Endothelial cell of umbilical vein (primary cell): ENCODE data around the gene CC2D1A. TPM values are rescaled to one million over a fixed set of nuclear protein-coding genes. Genes with fewer than 3 reads are reported as not detected.
A peak's percentile ranks its signal among the peaks of the same experiment; 100 is the strongest.

Experiments
- BruUV-seq: library from RNA; stranded (reverse); fragments of 400-500 nt; replicated peaks from 2 replicates; lab custom pipeline; 2021; lab: Mats Ljungman, UMichigan
- CTCF ChIA-PET: fragments of 300-600, 350-600 bp; sonication (Branson Sonifier 250); formaldehyde crosslinking; loops from one replicate; lab custom pipeline; 2021; ENCODE audit warnings: antibody characterized with exemption, inconsistent platforms; lab: Charles Lee
- POLR2A ChIA-PET: fragments of 300-600, 350-600 bp; sonication (Branson Sonifier 250); formaldehyde crosslinking; loops from one replicate; lab custom pipeline; 2021; ENCODE audit warnings: antibody characterized with exemption, inconsistent platforms; lab: Charles Lee
- DNase-seq: peaks from one replicate; pipeline ENCODE4 v3.0.0-alpha.2; 2011; ENCODE audit warnings: low read depth, low spot score
- FAIRE-seq: peaks from 2 replicates; lab custom pipeline; 2011; peaks lifted over from hg19 to GRCh38; lab: Jason Lieb, UNC
- H2AFZ ChIP-seq: 2 replicates; pipeline ENCODE4 v1.6.0; 2012; ENCODE audit warnings: low read depth, low read length, control low read depth, inconsistent platforms
- H3K27ac ChIP-seq: 2 replicates; pipeline ENCODE4 v1.5.1; 2011; ENCODE audit warnings: low read depth, mild to moderate bottlenecking, control low read depth, low read length, moderate library complexity; ENCODE audit not compliant: insufficient read depth
- H3K27me3 ChIP-seq, 2 experiments: 2 replicates each; pipeline versions ENCODE4 v1.6.0 to v1.6.1; 2011; ENCODE audit warnings: low read length in 2 of 2, mixed read lengths in 1 of 2; ENCODE audit not compliant: control insufficient read depth in 2 of 2, insufficient read depth in 2 of 2
- H3K36me3 ChIP-seq, 2 experiments: 2 replicates in 1 of 2; 3 replicates in 1 of 2; pipeline ENCODE4 v1.5.1; 2011; ENCODE audit warnings: low read length in 2 of 2, mild to moderate bottlenecking in 1 of 2, moderate library complexity in 1 of 2; ENCODE audit not compliant: control insufficient read depth in 2 of 2, insufficient read depth in 2 of 2; ENCODE audit errors: extremely low read depth in 1 of 2
- H3K4me1 ChIP-seq: 3 replicates; pipeline ENCODE4 v1.5.1; 2011; ENCODE audit warnings: mild to moderate bottlenecking, low read length; ENCODE audit not compliant: control insufficient read depth, insufficient read depth; ENCODE audit errors: extremely low read depth
- H3K4me2 ChIP-seq: 2 replicates; pipeline ENCODE4 v1.6.1; 2011; ENCODE audit warnings: low read length, control low read depth, mixed read lengths; ENCODE audit not compliant: insufficient read depth
- H3K4me3 ChIP-seq, 3 experiments: fragments of 200-600 bp in 1 of 3; sonication (generic), shearing (Covaris generic) in 1 of 3; replicated peaks in 1 of 3; 2 replicates each; pipeline ENCODE4 v1.5.1; 2011 to 2016; ENCODE audit warnings: control low read depth in 3 of 3, low read length in 3 of 3, mild to moderate bottlenecking in 2 of 3, inconsistent platforms in 1 of 3, low read depth in 1 of 3, moderate library complexity in 1 of 3; ENCODE audit not compliant: insufficient read depth in 1 of 3
- H3K79me2 ChIP-seq: 2 replicates; pipeline ENCODE4 v1.6.0; 2012; ENCODE audit warnings: low read length, inconsistent platforms; ENCODE audit not compliant: control insufficient read depth, insufficient read depth
- H3K9ac ChIP-seq: replicated peaks from 2 replicates; pipeline ENCODE3; 2011; ENCODE audit warnings: low read length, control low read depth; ENCODE audit not compliant: insufficient read depth; ENCODE audit errors: extremely low read depth
- H3K9me1 ChIP-seq: replicated peaks from 3 replicates; pipeline ENCODE4 v1.6.0; 2011; ENCODE audit warnings: mild to moderate bottlenecking, low read length; ENCODE audit not compliant: control insufficient read depth, insufficient read depth; ENCODE audit errors: extremely low read depth
- H3K9me3 ChIP-seq: replicated peaks from 2 replicates; pipeline ENCODE4 v1.5.1; 2012; ENCODE audit warnings: low read length, inconsistent platforms; ENCODE audit not compliant: control insufficient read depth, insufficient read depth
- H4K20me1 ChIP-seq: replicated peaks from 2 replicates; pipeline ENCODE3; 2011; ENCODE audit warnings: mild to moderate bottlenecking, low read length; ENCODE audit not compliant: control insufficient read depth, insufficient read depth; ENCODE audit errors: extremely low read depth
- MYC ChIP-seq: IDR thresholded peaks from one replicate; pipeline ENCODE4 v1.6.1; 2011; ENCODE audit warnings: mild to moderate bottlenecking, low read depth, low read length
- POLR2A ChIP-seq: IDR thresholded peaks from 2 replicates; pipeline ENCODE4 v1.6.1; 2012; ENCODE audit warnings: low read depth, mild to moderate bottlenecking, control low read depth, low read length
- POLR2AphosphoS5 ChIP-seq: IDR thresholded peaks from 2 replicates; pipeline ENCODE4 v1.6.1; 2012; ENCODE audit warnings: low read depth, mild to moderate bottlenecking, control low read depth, low read length, moderate library complexity; ENCODE audit not compliant: insufficient read depth
- dilution Hi-C: fragments of 300-500 bp; cut with MboI; formaldehyde crosslinking; loops from one replicate; pipeline ENCODE4 v1.15.0; 2019; ENCODE audit warnings: low sequenced_read_pairs; ENCODE audit not compliant: extremely low pct_ligation_motif_present
- intact Hi-C: fragments of 100-400 bp; cut with micrococcal nuclease; formaldehyde crosslinking; loops from one replicate; pipeline ENCODE4 v1.10.0; 2022
- polyA plus RNA-seq, 4 experiments: library from polyadenylated mRNA; depleted of rRNA in 3 of 4; stranded (reverse) in 3 of 4; unstranded in 1 of 4; fragments of >200 nt; gene quantifications; 2 replicates each; pipeline versions ENCODE4 v1.2.1 to v1.2.3, GENCODE V29; 2011 to 2012; ENCODE audit warnings: missing spikeins in 1 of 4
- total RNA-seq: library from RNA; stranded (reverse); gene quantifications from 2 replicates; pipeline ENCODE4 v1.2.3, GENCODE V29; 2021
- TF ChIP-seq, protein P1 (sequence below): IDR thresholded peaks from 2 replicates; pipeline ENCODE4 v1.6.1; 2011; ENCODE audit not compliant: insufficient read depth, insufficient read length

CC2D1A gene
- total and polyA plus RNA-seq, 2 donors (not counting 3 experiments of a cell fraction or from before 2014, with no cell fraction given): 13.6 to 33.7 TPM

DNA sequence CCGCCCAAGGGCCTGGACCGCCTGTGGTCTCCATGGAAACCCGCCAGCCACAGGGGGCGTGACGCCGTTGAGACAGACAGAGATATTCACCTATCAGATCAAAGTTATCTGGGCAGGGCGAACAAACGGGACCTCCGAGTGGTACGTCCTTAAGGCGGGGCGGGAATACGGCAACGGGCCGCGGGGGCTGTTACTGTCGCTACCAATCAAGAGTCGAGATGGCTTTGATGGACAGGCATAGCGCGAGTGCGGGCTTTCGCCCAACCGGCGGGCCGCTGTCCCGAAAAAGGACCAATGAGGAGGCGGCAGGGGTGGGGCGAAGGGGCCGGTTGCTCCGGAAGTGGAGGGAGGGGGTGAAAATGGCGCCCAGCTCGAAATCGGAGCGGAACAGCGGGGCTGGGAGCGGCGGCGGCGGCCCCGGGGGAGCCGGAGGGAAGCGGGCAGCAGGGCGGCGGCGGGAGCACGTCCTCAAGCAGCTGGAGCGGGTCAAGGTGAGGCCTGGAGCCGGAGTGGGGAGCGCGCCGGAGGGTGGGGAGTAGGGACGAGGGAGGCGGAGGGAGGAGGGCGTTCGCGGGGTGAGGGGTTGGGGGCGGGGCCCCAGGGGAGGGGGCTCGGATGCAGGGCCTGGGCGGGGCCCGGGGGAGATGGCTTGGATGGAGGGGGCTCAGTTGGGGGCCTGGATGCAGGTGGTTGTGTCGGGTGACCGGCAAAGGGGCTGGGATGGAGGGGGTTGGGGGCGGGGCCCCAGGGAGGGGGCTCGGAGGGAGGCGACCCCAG, 46.3 kb downstream of the CC2D1A start, which contains the start of gene DCAF15:
TSS of gene DCAF15 (plus strand) at position 356 of the 777 bp plus-strand sequence. CDS start at position 360, 4 bp downstream.
- H2AFZ ChIP-seq: peak within 1 kb of the TSS; percentile 87
- FAIRE-seq (peak; percentile 99), DNase-seq (peak; percentile 100)
- ChIA-PET POLR2A (interaction anchor here (0.5 to 1.3 kb wide), 2 partner anchors 26 to 52 kb away, joined by 3 to 5 read pairs; no protein-coding TSS in a partner anchor), CTCF (interaction anchor here (0.8 to 3.4 kb wide), 9 partner anchors 9 to 107 kb away, joined by 3 to 13 read pairs (median 6); partner anchors contain the start of gene IL27RA)
- no peaks in the 10 kb centered on the region for H3K9me3 ChIP-seq
- TF ChIP-seq POLR2AphosphoS5 (peak; percentile 72), POLR2A (peak; percentile 66)
- TF ChIP-seq, protein P1, sequence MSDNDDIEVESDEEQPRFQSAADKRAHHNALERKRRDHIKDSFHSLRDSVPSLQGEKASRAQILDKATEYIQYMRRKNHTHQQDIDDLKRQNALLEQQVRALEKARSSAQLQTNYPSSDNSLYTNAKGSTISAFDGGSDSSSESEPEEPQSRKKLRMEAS: no peak
- dilution Hi-C loops: no loop called here
- H3K4me3 ChIP-seq: peak within 1 kb of the TSS; percentile 76 to 87 (median 83)
- peak within 1 kb of the TSS; percentile 63 for H3K27ac ChIP-seq
- no peaks in the 10 kb centered on the region for H3K9me1 ChIP-seq
- peaks cover 6 to 18% of the 10 kb centered on the region in 2 experiments for H3K36me3 ChIP-seq
- H3K4me1 ChIP-seq: peaks cover 10% of the 10 kb centered on the region
- no TSS peak for BruUV-seq
- H3K79me2 ChIP-seq: peaks cover 20% of the 10 kb centered on the region
- intact Hi-C loops: loop anchor here (1.0 to 2.0 kb wide), 5 partner anchors 34 to 90 kb away; partner anchors contain the start of genes BRME1, CC2D1A and RFX1
- peak within 1 kb of the TSS; percentile 83 for H3K4me2 ChIP-seq
- no peaks in the 10 kb centered on the region for H3K27me3 ChIP-seq
- H4K20me1 ChIP-seq: no peaks in the 10 kb centered on the region
- H3K9ac ChIP-seq: peak within 1 kb of the TSS; percentile 85

DNA sequence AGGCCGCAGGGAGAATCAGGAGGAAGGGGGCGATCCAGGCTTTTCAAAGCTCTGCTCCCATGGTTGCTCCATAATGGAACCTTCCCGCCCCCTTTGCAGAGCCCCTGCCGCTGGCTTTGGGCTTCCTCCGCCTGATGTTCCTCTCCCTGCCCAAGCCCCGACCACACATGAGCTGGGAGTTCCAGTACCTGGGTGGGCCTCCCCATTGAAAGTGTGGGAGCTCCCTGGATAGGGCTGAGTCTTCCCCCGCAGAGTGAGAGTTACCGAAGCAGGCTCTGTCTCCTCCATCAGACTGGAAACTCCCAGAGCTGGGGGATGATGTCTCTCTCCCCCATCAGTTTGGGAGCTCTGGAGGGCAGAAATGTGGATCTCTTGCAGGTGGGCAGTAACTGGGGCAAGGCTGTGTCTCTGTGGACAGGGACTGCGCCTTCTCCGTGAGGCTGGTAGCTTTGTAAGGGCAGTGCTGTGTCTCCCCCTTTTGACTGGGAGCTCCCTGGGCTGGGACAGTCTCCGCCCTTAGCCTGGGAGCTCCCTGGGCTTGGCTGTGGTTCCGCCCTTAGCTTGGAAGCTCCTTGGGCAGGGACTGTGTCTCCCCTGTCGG, 47.0 kb downstream of the CC2D1A start:
- Histone ChIP-seq H4K20me1 (no peaks in the 10 kb centered on the region), H3K9me3 (no peaks in the 10 kb centered on the region), H3K79me2 (peaks cover 20% of the 10 kb centered on the region), H3K27ac (no peak overlapping the region), H3K36me3 (peaks cover 6 to 21% of the 10 kb centered on the region in 2 experiments), H2AFZ (no peak overlapping the region), H3K27me3 (no peaks in the 10 kb centered on the region), H3K9ac (peak overlapping the region; percentile 64), H3K4me1 (peaks cover 10% of the 10 kb centered on the region), H3K4me2 (peak overlapping the region; percentile 83), H3K4me3 (peak overlapping the region; percentile 76 to 87 (median 83)), H3K9me1 (no peaks in the 10 kb centered on the region)
- TSS peak; percentile 8 for BruUV-seq
- dilution Hi-C loops: no loop called here
- TF ChIP-seq POLR2A: peak; percentile 11
- no peak for TF ChIP-seq MYC
- intact Hi-C loops: loop anchor here (1.0 to 2.0 kb wide), 5 partner anchors 34 to 90 kb away; partner anchors contain the start of genes BRME1, CC2D1A and RFX1
- DNase-seq (peak; percentile 15), FAIRE-seq (peak; percentile 76)
- POLR2A ChIA-PET: interaction anchor here (1.3 kb wide), 1 partner anchor 26 kb away, joined by 3 read pairs; no protein-coding TSS in a partner anchor
- CTCF ChIA-PET: interaction anchor here (1.0 to 3.4 kb wide), 7 partner anchors 8 to 106 kb away, joined by 3 to 13 read pairs (median 6); partner anchors contain the start of gene IL27RA
